NCI-H524 treated with DMSO at 0.1 percent for 48 hours (cell line): ENCODE results near the gene MACF1.
"Not testable (repeated sequence)": the region's sequence is repeated elsewhere in the genome, so short reads cannot be mapped to it uniquely, and the experiment has no call there.

ENCODE experiments used
- DNase-seq: peaks from one replicate; lab custom pipeline; 2025; lab: John Stamatoyannopoulos, UW

Gene MACF1

DNA sequence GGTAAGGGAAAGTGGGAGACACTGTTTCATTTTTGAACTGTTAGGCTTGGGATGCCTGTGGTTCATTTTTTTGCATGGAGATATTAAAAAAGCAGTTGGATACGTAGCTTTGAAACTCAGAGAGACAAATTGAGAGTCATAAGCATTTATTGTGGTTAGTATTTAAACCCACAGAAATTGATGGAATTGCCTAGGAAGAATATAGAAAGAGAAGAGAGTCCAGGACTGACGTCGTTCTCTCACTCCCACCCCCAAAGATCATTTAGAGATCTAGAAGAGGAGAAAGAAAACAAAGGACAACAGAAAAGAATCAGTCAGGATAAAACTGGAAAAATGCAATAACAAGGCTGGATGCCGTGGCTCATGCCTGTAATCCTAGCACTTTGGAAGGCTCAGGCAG is 213.7 kb downstream of the MACF1 start:
- DNase-seq: no peak

DNA sequence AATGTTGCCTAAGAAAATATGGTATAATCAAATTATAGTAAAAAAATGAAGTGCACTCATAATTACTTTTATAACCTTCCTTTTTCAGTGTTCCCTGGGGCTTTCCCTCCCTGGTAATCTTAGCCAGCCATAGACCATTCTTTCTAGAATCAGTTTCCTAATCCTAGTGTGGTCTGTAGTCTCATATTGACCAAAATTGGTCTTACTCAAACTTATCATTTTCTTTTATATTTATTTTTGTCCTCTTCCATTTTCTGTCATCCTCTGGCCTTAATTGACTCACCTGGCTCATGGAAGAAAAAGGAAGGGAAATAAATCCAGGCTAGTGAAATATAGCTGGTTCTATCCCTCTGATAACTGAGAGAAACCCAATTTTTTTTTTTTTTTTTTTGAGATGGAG is 216.0 kb downstream of the MACF1 start:
- no peak for DNase-seq

DNA sequence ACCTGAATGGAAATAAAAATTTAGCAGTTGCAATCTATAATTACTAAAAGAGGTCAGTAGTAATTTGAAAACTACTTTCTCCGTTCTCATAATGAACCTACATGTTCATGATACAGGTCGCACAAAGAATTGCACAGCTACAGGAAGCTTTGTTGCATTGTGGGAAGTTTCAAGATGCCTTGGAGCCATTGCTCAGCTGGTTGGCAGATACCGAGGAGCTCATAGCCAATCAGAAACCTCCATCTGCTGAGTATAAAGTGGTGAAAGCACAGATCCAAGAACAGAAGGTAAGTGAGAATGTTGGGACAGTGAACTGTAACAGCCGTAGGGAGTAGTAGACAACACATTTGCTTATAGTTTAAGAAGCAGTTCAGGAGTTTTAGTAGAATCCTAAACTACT is 218.1 kb downstream of the MACF1 start:
- no peak for DNase-seq

DNA sequence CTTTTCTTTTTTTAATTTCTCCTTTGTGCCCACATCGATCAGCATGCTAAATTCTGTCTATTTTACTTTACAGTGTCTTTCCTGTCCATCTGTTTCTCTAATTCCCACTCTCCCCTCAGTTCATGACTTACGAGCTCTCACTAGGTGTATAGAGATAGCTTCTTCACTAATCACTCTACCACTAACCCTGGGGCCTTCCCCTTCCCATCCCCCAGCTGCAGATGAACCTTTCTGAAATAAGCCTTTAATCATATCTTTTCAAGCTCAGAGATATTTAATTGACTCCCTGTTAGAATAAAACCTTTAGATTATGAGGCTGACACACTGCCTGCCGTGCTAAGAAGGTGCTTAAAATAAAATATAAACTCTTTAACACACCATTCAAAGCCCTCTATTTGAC is 220.7 kb downstream of the MACF1 start:
- DNase-seq: no peak

DNA sequence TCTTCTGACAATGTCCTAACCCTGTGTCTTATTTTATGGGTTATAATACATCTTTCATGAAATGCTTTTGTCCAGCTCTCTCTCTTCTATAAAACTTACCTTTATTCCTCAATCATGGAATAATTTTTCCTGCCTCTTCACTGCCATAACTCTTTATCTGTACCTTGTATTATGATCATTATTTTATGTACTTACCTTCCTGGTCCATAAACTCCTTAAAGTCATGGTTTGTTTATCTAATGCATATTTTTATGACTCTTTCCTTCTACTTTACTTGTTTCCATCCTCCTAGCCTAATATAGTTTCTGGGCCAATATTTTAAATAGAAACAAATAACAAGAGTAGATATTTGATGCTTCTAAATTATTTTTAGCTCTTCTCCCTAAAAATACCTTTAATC is 221.1 kb downstream of the MACF1 start:
- DNase-seq: no peak

DNA sequence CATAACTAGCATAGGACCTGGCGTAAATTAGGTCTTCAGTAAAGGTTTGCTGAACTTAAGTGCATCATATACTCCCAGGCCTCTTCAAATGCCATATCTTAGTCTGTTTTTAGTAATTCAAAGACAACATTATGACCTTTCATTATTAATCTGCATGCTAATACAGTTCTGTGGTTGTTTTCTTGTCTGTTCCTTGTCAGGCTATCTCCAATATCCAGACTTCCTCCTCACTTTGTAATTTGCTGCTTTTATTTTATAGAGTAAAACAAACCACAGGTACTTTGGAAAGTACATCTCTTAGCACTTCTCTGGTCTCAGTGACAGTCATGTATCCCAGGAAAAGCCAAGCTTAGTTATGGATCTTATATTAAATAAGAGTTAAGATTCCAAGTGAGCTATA is 221.9 kb downstream of the MACF1 start:
- DNase-seq: no peak

DNA sequence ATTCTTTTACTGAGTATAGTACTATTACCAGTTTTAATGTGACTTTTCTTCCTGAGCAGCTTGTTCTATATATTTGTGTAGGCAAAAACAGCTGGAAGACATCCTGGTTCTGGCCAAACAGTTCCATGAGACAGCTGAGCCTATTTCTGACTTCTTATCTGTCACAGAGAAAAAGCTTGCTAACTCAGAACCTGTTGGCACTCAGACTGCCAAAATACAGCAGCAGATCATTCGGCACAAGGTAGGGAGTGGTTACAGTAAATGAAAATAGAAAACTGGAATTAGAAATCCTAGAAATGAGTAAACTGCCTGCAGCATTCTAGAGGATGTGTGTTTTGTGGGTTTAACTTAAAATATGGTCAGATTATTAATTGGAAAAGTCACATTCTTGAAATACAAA is 222.9 kb downstream of the MACF1 start:
- no peak for DNase-seq

DNA sequence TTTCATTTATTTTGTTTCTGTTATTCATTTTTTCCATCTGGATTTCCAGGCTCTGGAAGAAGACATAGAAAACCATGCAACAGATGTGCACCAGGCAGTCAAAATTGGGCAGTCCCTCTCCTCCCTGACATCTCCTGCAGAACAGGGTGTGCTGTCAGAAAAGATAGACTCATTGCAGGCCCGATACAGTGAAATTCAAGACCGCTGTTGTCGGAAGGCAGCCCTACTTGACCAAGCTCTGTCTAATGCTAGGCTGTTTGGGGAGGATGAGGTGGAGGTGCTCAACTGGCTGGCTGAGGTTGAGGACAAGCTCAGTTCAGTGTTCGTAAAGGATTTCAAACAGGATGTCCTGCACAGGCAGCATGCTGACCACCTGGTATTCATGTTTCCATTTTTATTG is 223.4 kb downstream of the MACF1 start:
- DNase-seq: no peak

DNA sequence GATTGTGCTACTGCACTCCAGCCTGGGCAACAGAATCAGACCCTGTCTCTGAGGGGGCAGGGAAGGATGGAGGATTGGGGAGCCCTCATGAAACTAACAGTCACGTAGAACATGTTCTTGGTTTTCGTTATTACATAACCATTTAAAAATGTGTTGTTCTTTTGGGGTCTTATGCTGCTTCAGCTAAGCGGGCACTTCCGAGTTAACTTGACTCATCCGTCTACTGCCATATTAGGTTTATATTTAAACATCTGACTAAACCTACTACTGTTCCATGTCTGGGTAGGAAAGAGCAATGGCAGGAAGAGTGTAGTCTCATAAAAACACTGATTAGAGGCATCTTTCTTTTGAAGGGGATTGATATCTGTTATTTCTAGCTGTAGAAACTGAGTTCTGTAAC is 227.4 kb downstream of the MACF1 start:
- no peak for DNase-seq

DNA sequence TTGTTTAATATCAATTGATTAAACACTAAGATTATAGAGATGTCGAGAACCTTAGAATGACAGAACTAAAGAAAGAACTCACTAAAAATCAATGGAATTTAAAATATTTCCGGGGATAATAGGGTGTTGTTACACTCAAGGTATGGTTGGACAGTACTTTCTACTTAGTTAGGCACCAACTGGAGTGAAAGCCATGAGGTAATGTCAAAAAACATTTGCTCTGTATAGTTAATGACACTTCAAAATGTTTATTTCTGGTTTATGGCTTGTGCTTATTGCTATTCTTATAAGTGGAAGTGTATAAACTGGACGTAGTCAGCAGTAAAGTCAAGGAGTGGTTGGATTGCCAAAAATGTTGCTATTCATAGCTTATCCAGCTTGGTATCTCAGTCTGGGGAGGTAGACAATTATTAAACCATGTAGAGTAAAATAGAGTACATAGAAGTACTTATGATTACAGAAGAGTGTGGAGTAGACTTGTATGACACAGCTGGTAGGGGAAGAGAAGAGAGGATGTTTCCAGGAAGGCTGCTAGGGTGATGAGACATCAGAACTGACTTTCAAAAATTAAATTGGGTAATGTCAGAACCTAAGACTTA is 230.4 kb downstream of the MACF1 start:
- no peak for DNase-seq

DNA sequence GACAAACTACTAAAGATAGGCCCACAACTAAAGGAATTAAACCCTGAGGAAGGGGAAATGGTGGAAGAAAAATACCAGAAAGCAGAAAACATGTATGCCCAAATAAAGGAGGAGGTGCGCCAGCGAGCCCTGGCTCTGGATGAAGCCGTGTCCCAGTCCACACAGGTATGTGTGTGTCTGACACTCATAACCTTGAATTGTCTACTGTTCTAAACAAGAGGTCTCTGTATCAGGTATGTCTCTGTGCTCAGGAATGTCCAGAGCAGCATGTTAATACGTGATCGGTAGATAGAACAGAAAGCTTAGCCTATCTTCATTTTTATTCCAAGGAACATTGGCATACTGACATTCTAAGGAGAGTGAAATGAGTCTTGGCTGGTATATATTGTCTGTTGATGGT is 231.1 kb downstream of the MACF1 start:
- DNase-seq: no peak

DNA sequence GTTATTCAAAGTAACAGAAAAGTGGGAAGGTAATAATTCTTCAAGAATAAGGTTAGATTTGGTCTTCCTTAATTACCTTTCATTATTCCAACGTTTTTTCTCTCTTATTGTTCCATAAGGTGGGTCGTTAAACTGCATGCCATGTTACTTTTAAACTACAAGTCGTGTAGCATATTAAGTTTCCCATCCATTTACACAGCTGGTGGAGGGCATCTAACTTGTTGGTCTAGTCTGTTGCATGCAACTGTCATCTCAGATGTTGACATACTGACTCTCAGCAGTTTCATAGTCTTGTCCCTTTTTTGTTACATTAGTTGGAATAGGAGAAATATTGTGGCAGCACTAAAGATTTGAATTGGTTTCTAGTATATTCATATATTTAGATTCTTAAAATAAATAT is 232.3 kb downstream of the MACF1 start:
- no peak for DNase-seq

DNA sequence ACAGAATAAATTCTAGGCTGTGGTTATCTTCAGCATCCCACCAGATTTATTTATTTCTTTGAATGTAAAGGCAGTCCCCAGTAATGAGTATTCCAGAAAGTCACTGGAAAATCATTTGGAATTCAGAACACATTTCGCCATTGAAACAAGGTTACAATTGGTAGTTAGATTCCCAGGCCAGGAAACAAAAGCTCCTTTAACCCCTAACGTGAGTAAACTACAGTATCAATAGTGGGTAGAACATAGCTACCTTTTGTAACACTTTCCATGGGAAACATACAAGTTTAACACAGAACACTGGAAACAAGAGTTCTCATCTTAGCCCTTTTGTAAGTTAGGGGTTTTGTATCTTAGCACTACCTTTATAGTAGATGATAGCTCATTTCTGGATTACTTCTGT is 233.5 kb downstream of the MACF1 start:
- DNase-seq: no peak

DNA sequence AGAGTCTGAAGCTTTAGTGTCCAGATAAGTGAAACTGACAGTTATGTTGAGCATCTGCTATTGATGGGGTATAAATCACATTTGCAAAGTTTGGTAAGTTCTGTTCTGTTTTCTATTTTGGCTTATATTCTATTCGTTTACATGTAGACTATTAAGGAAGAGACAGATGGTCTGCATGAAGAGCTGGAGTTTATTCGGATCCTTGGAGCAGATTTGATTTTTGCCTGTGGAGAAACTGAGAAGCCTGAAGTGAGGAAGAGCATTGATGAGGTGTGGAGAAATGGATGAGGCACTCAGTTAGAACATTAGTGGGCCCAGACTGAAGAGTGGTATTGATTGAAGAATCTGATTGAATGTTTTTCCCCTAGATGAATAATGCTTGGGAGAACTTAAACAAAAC is 236.4 kb downstream of the MACF1 start:
- DNase-seq: no peak

DNA sequence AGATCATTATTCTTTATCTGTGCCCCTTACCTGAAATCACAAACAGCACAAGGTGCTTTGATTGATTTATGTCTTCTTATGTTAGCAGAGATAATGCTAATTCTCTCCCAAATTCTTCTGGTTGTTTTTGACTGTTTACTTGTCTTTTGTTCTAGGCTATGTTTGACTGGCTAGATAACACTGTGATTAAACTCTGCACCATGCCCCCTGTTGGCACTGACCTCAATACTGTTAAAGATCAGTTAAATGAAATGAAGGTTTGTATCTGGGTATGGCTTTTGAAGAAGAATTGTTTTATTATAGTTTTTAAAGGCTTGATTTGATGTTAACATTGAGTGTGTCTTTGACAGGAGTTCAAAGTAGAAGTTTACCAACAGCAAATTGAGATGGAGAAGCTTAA is 237.3 kb downstream of the MACF1 start:
- DNase-seq: no peak

DNA sequence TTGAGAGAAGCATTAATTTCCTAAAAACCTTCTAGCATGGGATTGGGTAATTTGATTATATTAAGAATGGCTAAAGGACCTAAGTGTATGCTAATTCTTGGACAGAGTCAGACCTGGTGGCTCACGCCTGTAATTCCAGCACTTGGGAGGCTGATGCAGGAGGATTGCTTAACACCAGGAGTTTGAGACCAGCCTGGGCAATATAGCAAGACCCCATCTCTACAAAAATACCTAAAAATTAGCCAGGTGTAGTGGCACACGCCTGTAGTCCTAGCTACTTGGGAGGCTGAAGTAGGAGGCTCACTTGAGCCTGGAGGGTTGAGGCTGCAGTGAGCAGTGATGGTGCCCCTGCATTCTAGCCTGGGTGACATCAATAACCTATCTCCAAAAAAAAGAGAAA is 241.1 kb downstream of the MACF1 start:
- no peak for DNase-seq

DNA sequence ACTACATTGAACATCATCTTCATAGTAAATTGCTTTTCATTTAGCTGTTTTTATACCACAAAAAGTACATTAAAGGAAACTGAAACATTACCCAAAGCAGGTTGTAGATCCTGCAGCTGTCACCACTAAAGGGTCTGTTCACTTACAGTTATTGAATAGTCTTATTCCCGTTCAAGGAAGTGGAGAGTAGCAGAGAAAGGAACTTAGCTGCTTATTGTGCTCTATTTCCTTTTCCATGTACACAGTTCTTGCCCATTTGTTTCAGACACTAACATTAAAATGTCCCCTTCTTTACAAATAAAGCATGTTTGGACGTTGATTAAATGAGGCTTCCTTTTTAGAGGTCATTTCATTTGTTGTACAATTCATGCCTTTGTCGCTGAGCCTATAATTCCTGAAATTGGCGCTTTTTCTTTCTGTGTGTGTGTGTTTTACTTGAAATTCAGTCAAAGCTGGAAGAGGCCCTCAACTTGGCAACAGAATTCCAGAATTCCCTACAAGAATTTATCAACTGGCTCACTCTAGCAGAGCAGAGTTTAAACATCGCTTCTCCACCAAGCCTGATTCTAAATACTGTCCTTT is 242.6 kb downstream of the MACF1 start:
- no peak for DNase-seq

DNA sequence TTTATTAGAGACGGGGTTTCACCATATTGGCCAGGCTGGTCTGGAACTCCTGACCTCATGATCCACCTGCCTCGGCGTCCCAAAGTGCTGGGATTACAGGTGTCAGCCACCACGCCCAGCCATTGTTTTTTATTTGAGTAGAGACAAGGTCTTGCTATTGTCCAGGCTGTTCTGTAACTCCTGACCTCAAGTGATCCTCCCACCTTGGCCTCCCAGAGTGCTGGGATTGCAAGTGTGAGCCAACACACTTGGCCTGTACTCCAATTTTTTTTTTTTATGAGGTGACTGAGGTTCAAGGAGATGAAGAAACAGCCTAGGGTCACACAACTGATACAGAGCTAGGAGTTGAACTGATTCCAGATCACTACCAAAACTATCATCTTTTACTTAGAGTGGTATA is 245.5 kb downstream of the MACF1 start:
- DNase-seq: not testable (repeated sequence)

DNA sequence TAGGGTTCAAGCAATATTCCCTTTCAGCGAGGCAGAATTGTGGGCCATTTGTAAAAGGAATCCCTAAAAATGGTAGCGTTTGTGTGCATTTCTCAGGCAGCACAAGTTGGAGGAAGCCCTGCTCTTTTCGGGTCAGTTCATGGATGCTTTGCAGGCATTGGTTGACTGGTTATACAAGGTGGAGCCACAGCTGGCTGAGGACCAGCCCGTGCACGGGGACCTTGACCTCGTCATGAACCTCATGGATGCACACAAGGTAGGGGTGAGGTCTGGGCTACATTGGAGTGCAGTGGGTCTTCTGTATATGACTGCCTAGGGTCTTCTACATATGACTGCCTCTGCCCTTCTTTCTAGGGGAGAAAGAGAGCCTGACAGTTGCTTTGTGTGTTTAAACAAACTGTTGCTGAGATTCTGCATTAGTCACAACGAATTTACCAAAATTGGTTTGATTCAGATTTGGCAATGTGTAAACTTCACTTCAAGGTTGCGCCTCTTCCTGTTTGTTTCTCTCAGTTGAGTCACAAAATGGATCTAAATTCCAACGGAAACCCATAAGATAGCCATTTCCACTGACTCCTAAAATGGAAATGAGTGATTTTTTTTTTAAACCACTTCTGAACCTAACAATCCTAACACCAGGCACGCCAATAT is 246.6 kb downstream of the MACF1 start:
- DNase-seq: no peak

DNA sequence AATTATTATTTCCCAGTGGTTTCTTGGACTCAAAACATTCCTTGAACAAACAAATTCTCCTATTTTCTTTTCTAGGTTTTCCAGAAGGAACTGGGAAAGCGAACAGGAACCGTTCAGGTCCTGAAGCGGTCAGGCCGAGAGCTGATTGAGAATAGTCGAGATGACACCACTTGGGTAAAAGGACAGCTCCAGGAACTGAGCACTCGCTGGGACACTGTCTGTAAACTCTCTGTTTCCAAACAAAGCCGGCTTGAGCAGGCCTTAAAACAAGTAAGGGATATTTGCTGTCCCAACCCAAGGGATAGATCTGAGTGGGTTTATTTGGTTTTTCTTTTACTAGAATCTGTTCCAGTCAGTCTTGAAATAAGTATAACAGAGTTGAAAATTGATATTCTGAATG is 247.6 kb downstream of the MACF1 start:
- DNase-seq: no peak

DNA sequence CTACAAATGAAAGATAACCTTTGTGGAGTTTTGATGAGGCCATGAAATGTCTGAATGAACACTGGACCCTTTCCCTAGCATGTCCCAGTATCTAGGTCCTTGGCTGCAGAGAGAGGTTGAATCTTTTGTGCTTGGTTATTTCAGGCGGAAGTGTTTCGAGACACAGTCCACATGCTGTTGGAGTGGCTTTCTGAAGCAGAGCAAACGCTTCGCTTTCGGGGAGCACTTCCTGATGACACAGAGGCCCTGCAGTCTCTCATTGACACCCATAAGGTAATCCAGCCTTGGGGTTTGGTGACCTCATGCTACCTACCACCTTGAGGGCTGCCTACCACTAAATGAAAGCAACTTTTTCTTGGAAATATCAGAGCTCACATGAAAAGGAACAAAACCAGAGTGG is 248.0 kb downstream of the MACF1 start:
- DNase-seq: no peak

DNA sequence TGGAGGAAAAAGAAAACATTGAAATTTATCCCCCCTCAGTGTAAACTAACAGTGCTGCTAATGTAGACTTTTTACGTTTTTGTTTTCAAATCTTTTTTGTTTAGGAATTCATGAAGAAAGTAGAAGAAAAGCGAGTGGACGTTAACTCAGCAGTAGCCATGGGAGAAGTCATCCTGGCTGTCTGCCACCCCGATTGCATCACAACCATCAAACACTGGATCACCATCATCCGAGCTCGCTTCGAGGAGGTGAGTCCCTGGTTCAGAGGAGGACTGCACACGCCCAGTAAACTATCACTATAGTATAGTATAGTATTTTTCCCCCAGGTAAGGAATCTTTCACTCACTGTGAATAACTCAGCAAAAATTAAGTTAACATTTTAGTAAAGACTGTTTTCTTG is 249.1 kb downstream of the MACF1 start:
- no peak for DNase-seq

DNA sequence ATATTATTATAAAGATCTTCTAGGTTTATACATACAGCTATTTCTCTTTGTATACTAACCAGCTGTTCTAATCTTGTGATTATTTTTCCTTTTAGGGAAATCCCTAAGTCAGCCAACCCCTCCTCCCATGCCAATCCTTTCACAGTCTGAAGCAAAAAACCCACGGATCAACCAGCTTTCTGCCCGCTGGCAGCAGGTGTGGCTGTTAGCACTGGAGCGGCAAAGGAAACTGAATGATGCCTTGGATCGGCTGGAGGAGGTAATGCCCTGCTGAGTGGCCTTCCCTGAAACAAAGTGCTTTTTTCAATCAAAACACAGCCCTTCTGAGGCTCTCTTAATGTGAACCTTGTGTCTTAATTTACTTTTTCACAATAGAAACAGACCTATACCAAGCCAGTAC is 254.5 kb downstream of the MACF1 start:
- DNase-seq: no peak

DNA sequence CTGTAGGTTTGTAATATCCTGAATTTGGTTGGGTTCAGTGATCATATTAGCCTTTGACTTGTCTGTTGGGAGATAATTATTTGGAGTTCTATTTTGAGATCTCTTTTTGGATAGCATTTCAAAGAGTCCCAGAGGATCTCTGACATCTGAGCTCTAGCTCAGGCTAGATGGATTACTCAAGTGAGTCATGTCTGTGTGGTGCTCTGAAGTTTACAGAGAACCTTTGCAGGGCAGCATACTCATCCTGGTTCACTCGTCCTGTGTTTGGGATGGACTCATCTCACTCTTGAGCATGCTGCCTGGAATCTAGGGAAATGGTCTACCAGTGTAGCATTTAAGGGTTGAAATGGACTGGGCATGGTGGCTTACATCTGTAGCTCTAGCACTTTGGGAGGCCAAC is 257.6 kb downstream of the MACF1 start:
- no peak for DNase-seq
